Bronchial epithelial cell (primary cell): Measurements from ENCODE around the gene CLCNKA. TPM values are rescaled to one million over a fixed set of nuclear protein-coding genes. Genes with fewer than 3 reads are reported as not detected.
A peak's percentile ranks its signal among the peaks of the same experiment; 100 is the strongest.

Experiments used
- DNase-seq: peaks from one replicate; pipeline ENCODE4 v3.0.0-alpha.2; 2010; ENCODE audit warnings: low read depth
- FAIRE-seq: peaks from 2 replicates; lab custom pipeline; 2011; peaks lifted over from hg19 to GRCh38; lab: Jason Lieb, UNC
- H3K27me3 ChIP-seq: 2 replicates; pipeline ENCODE4 v1.5.1; 2011; ENCODE audit warnings: low read length; ENCODE audit not compliant: control insufficient read depth, insufficient read depth
- H3K36me3 ChIP-seq: 2 replicates; pipeline ENCODE4 v1.5.1; 2011; ENCODE audit warnings: low read length; ENCODE audit not compliant: control insufficient read depth, insufficient read depth
- H3K4me3 ChIP-seq: 2 replicates; pipeline ENCODE4 v1.5.1; 2011; ENCODE audit warnings: mild to moderate bottlenecking, low read depth, low read length, control low read depth
- total RNA-seq: library from RNA; depleted of rRNA; stranded (reverse); fragments of >200 nt; gene quantifications from 2 replicates; pipeline ENCODE4 v1.2.1, GENCODE V29; 2014
- TF ChIP-seq, protein P1 (sequence below): IDR thresholded peaks from 2 replicates; pipeline ENCODE4 v1.5.1; 2011; ENCODE audit warnings: mild to moderate bottlenecking, moderate library complexity, low read length, control low read depth, inconsistent platforms; ENCODE audit not compliant: insufficient read depth, severe bottlenecking

Gene CLCNKA
- not detected in 2 replicates for total RNA-seq

DNA sequence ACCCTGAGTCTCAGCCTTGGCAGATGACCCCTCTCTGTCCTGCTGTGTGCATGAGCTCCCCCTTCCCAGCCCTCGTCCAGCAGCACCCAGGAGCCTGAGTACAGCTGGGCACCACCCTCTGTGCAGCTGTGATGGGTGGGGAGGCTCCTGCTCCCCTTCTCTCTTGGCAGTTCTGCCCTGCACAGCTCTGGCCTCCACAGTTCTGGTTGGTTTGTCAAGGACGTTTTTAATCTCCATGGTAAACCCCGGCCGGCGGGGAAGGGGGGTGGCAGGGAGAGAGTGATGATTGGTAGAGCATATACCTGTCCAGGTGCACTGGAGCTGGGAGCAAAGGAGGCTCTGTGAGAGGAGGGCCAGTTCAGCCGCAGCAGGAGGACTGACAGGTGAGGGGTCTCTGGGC lies at the start of gene CLCNKA:
Gene CLCNKA, plus strand, starts transcription at position 356 of the 400 bp plus-strand sequence. CDS start 584 bp downstream, outside the sequence.
- TF ChIP-seq, protein P1, sequence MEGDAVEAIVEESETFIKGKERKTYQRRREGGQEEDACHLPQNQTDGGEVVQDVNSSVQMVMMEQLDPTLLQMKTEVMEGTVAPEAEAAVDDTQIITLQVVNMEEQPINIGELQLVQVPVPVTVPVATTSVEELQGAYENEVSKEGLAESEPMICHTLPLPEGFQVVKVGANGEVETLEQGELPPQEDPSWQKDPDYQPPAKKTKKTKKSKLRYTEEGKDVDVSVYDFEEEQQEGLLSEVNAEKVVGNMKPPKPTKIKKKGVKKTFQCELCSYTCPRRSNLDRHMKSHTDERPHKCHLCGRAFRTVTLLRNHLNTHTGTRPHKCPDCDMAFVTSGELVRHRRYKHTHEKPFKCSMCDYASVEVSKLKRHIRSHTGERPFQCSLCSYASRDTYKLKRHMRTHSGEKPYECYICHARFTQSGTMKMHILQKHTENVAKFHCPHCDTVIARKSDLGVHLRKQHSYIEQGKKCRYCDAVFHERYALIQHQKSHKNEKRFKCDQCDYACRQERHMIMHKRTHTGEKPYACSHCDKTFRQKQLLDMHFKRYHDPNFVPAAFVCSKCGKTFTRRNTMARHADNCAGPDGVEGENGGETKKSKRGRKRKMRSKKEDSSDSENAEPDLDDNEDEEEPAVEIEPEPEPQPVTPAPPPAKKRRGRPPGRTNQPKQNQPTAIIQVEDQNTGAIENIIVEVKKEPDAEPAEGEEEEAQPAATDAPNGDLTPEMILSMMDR = no peak
- no peaks in the 10 kb centered on the region for H3K36me3 ChIP-seq
- FAIRE-seq = no peak
- no peak within 1 kb of the TSS for H3K4me3 ChIP-seq
- peaks cover 3% of the 10 kb centered on the region for H3K27me3 ChIP-seq
- DNase-seq = no peak

DNA sequence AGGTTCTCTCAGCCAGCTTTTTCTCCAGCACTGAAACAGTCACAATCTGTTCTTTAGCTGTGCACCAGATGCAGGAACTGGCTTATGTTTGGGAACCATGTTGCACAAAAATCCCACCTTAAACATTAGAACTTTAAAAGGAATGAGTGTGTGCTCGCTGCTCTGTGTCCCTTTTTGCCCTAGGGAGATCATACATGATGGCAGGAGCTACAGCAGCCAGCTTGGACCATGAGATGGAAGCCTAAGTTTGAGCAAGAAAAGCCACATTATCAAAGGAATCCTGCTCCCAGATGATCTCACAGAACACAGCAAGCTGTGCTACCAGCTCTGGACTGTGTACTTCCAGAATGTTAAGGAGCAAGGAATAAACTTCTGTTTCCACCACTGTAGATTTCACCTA lies 49.4 kb upstream of the CLCNKA start:
- no peaks in the 10 kb centered on the region for H3K27me3 ChIP-seq
- TF ChIP-seq, protein P1 = no peak
- no peak for FAIRE-seq
- peaks cover 21% of the 10 kb centered on the region for H3K36me3 ChIP-seq
- DNase-seq = no peak
- H3K4me3 ChIP-seq = no peak overlapping the region

DNA sequence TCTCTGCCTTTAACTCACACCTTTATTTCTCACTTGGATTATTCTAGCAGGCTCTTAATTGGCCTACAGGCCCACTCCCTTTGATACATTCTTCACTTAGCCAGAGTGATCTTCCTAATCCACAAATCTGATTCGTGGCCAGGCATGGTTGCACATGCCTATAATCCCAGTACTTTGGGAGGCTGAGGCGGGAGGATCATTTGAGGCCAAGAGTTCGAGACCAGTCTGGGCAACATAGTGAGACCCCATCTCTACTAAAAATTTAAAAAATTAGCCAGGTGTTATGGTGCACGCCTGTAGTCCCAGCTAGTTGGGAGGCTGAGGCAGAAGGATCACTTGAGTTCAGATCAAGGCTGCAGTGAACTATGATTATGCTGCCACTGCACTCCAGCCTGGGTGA lies 48.1 kb upstream of the CLCNKA start:
- H3K4me3 ChIP-seq = no peak overlapping the region
- no peak for FAIRE-seq
- DNase-seq = no peak
- no peaks in the 10 kb centered on the region for H3K27me3 ChIP-seq
- TF ChIP-seq, protein P1 = no peak
- peaks cover 16% of the 10 kb centered on the region for H3K36me3 ChIP-seq

DNA sequence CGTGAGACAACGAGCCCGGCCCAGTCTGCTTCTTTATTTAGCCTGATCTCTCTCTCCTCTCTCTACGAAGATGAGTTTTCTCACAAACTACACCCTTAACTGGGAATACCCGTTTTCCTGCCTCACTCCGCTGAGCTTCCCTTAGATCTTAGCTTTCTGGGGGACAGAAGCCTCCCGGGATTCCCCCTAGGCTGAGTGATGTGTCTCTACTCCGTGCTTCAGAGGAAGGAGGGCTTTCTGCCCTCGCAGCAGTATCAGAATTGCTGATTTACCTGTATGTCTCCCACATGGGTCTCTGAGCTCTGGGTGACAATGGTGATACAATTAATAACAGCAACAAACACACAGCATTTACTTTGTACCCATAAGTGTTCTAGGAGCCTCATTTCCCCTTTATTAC lies 47.0 kb upstream of the CLCNKA start:
- Histone ChIP-seq H3K27me3 (no peaks in the 10 kb centered on the region), H3K36me3 (peaks cover 11% of the 10 kb centered on the region), H3K4me3 (peak overlapping the region; percentile 78)
- FAIRE-seq (no peak), DNase-seq (peak; percentile 17)
- TF ChIP-seq, protein P1 = no peak

DNA sequence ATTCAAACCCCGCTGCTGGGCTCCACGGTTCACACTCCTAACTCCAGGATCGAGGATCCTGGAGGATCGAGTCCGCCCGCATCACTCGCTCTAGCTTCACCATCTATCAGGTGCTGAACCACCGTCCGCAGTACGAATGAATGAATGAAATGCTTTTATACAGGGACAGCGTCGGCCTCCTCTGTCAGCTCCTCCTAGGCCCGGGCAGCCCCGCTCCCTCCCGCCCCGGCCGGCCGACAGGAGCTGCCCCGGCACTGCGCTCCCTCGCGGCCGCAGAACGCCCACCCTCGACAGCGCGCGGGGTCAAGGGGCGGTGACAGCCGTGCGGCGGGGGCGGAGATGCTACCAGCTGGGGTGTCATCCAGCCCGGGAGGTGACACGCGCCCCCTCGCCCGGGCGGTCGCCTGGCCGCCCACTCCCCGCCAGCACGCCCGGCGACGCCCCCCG lies 46.5 kb upstream of the CLCNKA start:
- Histone ChIP-seq H3K4me3 (peak overlapping the region; percentile 78), H3K36me3 (peaks cover 11% of the 10 kb centered on the region), H3K27me3 (no peaks in the 10 kb centered on the region)
- TF ChIP-seq, protein P1 = no peak
- FAIRE-seq = no peak
- peak; percentile 31 for DNase-seq
